GM19324 (cell line): ENCODE measurements around the gene KRTAP5-9.
"Not testable (repeated sequence)": the region's sequence is repeated elsewhere in the genome, so short reads cannot be mapped to it uniquely, and the experiment has no call there.

ENCODE experiments used
- ATAC-seq: cut with Tn5 transposase; IDR thresholded peaks from one replicate; pipeline ENCODE4 v1.9.1; 2021; ENCODE audit warnings: mild to moderate bottlenecking, moderate library complexity; ENCODE audit not compliant: unreplicated experiment, low FRiP score

Gene KRTAP5-9

DNA sequence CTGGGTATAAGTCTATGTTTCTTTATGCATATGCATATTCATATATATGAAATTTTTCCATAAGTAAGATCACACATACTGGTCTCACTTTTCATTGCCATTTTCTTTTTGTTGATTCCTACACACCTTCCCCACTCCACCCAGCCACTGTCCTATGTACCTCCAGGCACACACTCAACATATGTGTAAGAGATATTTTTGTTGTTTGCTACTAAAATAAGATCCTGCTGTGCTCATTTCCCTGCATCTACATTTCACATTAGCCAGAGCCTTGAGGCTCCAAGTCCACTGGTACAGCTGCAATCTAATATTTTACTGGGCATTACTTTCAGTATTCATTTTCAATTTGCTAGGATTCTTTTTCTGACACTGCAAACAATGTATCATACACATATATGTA, 9.0 kb downstream of the KRTAP5-9 start:
- no peak for ATAC-seq

GRCh38 chr11:71558996-71559395, 10.8 kb downstream of the KRTAP5-9 start:
- ATAC-seq = no peak

DNA sequence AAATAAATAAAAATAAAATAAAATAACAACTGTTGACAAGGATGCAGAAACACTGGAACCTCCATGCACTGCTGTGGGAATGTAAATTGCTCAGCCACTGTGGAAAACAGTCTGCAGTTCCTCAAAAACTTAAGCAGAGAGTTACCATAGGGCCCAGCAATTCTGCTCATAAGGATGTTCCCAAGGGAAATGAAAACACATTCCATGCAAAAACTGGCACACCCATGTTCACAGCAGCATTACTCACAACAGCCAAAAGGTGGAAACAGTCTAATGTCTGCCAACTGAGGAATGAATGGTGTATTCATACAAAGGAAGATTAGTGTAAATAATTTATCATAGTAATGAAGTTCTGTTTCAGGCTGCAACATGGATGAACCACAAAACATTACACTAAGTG, 13.9 kb downstream of the KRTAP5-9 start:
- no peak for ATAC-seq

- no peak for ATAC-seq
Measured at GRCh38 chr11:71563406-71563805, 15.2 kb downstream of the KRTAP5-9 start.

DNA sequence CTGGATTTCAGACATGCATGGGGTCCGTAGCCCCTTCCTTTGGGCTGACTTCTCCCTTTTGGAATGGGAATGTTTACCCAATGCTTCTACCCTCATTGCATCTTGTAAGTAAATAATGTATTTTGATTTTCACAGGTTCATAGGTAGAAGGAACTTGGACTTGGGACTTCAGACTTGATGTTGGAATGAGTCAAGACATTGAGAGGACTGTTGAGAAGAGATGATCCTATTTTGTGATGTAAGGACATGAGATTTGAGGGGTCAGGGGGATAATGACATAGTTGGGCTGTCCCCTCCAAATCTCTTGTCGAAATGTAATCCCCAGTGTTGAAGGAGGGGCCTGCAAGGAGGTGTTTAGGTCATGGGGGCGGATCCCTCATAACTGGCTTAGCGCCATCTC, 16.2 kb downstream of the KRTAP5-9 start:
- ATAC-seq = no peak

- no peak for ATAC-seq
Measured at GRCh38 chr11:71565263-71565662, 17.0 kb downstream of the KRTAP5-9 start, which contains the start of gene KRTAP5-10. KRTAP5-10 (plus strand) TSS chr11:71565563; CDS start chr11:71565588, 25 bp downstream.

GRCh38 chr11:71566081-71566620, 17.9 kb downstream of the KRTAP5-9 start:
- no peak for ATAC-seq

DNA sequence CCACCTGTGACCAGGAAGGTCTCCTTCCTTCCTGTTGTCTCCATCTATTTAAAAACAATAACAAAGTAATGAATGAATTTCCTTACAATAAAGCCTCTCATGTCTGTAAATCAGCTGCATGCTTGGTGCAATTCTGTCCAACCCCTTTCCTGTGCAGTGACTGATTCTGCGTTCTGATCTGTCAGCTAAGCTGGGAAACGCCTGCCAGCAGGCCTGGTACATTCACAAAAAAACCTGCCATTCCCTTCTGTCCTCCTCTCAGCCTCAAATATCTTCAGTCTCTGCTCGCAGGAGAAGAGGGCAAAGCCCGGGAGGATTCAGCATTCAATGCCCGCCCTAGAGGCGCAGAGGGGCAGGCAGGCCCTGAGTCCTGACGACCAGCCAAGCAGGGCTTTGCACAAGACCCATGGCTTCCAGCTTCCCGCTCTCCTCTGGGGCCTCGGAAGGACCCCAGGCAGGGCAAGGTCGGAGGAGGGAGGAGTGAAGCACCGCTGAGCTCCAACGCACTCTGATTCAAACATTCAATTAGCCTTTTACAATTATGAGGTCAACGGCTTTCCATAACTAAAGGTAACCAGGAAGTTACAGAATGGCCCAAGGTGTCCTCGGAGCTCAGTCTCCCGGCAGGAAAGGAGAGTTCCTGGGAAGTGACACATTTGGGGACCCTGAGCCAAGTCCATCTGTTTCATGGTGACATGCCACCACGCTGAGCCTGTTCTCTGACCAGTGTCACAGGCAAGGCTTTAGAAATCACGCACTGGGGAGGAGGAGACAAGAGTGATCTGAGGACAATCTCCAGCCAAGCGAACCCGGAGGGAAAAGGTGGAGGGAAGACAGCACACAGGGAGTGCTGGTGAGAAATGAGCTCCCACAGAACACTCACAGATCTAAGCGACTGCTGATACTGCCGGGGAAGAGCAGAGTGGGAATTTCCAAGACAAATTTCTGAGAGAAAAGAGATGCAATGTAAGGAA, 18.7 kb downstream of the KRTAP5-9 start:
- ATAC-seq = not testable (repeated sequence)

GRCh38 chr11:71567633-71568032, 19.4 kb downstream of the KRTAP5-9 start:
- ATAC-seq = not testable (repeated sequence)

DNA sequence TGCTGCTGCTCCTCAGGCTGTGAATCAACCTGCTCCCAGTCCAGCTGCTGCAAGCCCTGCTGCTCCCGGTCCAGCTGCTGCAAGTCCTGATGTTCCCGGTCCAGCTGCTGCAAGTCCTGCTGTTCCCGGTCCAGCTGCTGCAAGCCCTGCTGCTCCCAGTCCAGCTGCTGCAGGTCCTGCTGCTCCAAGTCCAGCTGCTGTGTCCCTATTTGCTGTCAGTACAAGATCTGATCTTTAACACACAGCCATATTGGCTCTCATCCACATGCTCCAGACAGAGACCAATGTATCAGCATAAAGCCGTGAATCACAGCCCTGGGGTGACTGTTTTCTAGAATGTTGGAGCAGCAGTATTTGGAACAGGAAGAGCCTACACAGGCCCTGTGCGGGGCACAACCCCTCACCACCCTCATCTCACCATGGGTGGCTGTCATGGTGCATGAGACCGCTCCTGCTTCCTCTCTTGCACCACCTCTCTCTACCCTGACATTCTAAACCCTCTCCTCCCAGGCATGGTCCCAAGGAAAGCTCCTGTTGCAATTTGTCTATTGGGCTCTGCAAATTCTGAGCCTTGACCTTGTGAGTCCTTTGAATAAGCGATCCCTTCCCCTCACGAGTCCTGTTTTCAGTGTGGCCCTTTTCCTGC, 20.6 kb downstream of the KRTAP5-9 start:
- no peak for ATAC-seq

DNA sequence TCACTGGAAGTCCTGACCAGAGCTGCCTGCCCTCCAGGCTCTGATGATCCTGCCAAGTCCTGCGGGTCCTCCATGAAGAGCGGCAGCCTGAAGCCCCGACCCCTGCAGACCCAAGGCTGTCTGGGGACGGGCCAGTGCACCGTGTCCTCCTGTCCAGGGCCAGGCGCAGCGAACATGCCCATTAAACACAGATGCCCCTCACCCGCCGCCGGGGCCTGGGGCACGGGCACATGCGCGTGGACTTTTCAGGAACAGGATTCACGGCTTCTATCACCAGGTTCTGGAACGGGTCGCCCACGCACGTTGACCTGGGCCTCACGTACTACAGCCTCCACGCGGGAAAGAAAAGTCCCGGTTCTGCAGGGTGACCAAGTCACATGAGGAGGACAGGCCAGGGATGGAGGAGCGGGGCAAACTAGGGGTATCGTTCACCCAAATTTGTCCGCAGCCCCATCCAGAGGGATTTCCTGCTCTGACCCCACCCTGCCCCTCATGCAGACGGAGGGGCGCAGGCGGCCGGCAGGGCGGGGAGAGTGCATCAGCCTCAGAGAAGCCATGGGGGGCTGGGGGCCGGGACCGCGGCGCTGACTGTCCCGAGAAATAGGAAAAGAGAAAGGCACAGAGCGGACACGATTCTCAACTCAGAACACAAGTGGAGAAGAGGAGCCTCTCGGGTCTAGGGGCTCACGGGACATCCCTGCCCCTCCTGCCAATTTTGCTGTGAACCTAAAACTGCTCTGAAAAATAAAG, 23.1 kb downstream of the KRTAP5-9 start:
- not testable (repeated sequence) for ATAC-seq

- no peak for ATAC-seq
Measured at GRCh38 chr11:71572811-71573210, 24.6 kb downstream of the KRTAP5-9 start.

- ATAC-seq = no peak
Measured at GRCh38 chr11:71574418-71574817, 26.2 kb downstream of the KRTAP5-9 start.

DNA sequence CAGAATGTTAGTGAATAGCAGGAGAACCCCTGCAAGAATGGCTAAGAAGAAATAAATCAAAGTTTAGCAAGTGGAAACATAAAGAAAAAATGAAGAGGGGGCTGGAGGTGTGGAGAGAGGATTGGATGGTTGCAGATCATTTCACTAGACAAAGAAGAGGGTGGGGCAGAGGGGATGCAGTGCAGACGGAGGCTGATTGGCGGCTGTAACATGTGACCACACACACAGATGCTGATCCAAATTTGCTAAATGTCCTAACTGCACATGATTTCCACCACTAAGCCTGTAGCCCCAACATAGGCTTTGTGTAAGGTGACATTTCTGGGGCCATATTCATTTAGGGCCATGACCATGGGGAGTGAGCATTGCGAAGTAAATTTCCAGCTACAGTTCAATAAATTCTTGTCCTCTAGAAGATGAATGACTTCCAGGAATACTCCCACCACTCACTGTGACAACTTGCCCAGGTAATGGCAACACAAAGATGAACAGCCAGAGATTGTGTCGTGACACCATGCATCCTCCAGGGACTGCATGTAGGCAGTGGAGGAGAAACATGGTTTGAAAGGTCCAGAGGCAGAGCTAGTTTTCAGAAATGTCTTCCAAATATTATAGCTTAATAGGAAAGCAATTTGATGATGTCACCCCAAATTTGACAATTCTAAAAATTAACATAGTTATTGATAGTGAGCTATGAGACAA, 27.7 kb downstream of the KRTAP5-9 start:
- ATAC-seq = no peak

DNA sequence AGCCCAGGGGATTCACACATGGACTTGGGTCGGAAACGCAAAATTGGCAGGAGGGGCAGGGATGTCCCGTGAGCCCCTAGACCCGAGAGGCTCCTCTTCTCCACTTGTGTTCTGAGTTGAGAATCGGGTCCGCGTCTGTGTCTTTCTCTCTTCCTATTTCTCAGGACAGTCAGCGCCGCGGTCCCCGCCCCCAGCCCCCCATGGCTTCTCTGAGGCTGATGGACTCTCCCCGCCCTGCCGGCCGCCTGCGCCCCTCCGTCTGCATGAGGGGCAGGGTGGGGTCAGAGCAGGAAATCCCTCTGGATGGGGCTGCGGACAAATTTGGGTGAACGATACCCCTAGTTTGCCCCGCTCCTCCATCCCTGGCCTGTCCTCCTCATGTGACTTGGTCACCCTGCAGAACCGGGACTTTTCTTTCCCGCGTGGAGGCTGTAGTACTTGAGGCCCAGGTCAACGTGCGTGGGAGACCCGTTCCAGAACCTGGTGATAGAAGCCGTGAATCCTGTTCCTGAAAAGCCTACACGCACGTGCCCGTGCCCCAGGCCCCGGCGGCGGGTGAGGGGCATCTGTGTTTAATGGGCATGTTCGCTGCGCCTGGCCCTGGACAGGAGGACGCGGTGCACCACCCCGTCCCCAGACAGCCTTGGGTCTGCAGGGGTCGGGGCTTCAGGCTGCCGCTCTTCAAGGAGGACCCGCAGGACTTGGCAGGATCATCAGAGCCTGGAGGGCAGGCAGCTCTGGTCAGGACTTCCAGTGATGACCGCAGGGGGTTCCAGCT, 28.7 kb downstream of the KRTAP5-9 start:
- not testable (repeated sequence) for ATAC-seq

DNA sequence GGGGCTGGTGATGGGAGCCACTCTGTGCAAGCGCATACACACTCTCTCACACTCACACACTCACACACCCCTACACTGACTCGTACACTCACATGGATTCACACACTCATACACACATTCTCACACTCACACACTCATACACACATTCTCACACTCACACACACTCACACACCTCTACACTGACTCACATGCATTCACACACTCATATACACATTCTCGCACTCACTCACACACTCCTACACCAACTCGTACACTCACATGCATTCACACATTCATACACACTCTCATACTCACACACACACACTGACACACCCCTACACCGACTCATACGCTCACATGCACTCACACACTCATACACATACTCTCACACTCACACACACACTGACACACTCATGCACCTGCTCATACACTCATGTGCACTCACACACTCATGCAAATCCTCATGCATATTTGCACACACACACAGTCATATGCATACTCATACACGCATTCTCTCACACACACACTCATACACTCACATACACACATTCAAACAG, 29.3 kb downstream of the KRTAP5-9 start:
- ATAC-seq = no peak

GRCh38 chr11:71579513-71579912, 31.3 kb downstream of the KRTAP5-9 start:
- not testable (repeated sequence) for ATAC-seq

DNA sequence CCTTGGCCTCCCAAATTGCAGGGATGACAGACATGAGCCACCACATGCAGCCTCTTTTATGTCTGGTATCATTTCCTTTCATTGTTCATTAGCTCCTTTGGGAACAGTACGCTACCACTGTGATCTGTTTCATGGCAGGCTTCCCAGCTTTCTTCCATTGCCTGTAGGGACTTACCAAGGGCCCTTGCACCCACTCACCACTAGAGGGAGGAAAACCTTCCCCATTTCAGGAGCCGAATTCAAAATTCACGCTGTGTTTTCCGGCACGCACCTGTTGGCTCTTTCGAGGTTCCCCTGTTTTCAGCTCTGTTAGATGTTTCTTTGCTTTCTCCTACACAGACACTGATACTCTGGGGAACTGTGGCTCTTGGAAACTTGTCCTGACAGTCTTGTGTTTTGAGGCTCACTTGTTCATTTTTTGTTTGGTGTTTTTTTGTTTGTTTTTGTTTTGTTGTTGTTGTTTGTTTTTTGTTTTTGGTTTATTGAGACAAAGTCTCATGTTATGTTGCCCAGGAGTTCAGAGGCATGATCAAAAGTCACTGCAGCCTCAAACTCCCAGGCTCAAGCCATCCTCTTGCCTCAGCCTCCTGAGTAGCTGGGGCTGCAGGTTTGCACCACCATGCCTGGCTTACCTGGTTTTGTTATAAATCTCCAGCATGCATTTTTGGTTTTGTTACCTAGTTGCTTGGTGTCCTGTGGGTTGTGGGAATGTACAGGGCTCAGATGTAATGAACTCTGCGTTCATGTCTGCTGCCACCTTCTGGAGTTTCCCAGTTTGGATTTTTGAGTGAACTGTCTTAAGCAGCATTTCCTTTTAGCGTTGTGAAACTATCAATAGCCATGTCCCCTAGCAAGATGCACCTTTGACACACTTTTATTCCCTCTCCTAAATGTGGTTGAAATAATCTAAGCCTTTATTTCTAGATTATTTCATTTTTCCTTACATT, 32.1 kb downstream of the KRTAP5-9 start:
- ATAC-seq = no peak
